Measurements from ENCODE around the gene TKTL1. TPM values are rescaled to one million over a fixed set of nuclear protein-coding genes. Genes with fewer than 3 reads are reported as not detected.
A peak's percentile ranks its signal among the peaks of the same experiment; 100 is the strongest.
"Not testable (repeated sequence)": the region's sequence is repeated elsewhere in the genome, so short reads cannot be mapped to it uniquely, and the experiment has no call there.

Gene TKTL1
- total and polyA plus RNA-seq, 3 donors from 2014 or later: 224 to 268 (median 233) TPM

DNA sequence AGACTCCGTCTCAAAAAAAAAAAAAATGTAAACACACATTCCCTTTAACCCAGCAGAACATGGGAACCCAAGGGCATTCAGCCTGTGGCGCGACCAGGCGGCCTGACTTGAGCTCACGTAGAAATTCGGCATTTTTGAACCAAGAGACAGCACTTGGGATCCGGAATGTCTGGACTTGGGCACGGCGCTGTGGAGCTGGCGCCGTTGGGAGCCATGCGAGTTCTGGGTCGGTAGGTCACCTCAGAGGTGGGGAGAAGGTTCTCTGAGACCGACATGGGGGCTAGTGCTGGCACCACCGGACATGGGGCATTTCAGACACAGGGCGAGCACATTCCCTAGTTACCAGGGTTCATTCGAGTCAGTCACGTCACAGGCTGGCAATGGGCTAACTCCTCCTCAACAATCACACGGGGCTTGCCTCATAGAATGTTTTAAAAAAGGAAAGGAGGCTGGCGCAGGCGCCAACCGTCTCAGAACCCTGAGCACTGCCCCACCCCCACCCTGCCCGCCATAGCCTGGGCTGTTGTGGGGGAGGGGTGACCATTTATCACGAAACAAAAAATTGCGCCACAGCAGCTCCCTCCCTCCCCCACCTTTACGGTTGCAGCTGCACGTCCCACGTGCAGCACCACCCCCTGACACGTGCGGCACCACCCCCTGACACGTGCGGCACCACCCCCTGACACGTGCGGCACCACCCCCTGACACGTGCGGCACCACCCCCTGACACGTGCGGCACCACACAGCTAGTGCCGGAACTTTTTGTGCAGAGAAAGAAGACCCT, 612 bp upstream of the TKTL1 start, which contains the start of gene TEX28:
Gene TEX28 (minus strand): TSS at position 334 of the 784 bp plus-strand sequence. CDS start 3,007 bp downstream, outside the sequence.
- H3K36me3 ChIP-seq (ENCODE audit: low read depth, missing control alignments): no peaks in the 10 kb centered on the region
- no peaks in the 10 kb centered on the region for H3K9me3 ChIP-seq
- DNase-seq: no peak
- WGBS, 2 donors: 53 to 77% methylated on average over 6 to 19 of the region's 39 CpGs
- intact Hi-C loops (cut with DNase I; ENCODE audit: low total_unique reads): no loop called here
- peak within 1 kb of the TSS in 1 of 2 donors; percentile 41 for H3K27ac ChIP-seq
- no peaks in the 10 kb centered on the region for H3K27me3 ChIP-seq
- H3K4me3 ChIP-seq: peak within 1 kb of the TSS in 1 of 2 donors; percentile 15
- TF ChIP-seq, protein P1, sequence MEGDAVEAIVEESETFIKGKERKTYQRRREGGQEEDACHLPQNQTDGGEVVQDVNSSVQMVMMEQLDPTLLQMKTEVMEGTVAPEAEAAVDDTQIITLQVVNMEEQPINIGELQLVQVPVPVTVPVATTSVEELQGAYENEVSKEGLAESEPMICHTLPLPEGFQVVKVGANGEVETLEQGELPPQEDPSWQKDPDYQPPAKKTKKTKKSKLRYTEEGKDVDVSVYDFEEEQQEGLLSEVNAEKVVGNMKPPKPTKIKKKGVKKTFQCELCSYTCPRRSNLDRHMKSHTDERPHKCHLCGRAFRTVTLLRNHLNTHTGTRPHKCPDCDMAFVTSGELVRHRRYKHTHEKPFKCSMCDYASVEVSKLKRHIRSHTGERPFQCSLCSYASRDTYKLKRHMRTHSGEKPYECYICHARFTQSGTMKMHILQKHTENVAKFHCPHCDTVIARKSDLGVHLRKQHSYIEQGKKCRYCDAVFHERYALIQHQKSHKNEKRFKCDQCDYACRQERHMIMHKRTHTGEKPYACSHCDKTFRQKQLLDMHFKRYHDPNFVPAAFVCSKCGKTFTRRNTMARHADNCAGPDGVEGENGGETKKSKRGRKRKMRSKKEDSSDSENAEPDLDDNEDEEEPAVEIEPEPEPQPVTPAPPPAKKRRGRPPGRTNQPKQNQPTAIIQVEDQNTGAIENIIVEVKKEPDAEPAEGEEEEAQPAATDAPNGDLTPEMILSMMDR (IDR thresholded peaks at IDR 0.05): no peak
- TF ChIP-seq POLR2A (IDR thresholded peaks at IDR 0.05): no peak
- no peaks in the 10 kb centered on the region for H3K4me1 ChIP-seq

DNA sequence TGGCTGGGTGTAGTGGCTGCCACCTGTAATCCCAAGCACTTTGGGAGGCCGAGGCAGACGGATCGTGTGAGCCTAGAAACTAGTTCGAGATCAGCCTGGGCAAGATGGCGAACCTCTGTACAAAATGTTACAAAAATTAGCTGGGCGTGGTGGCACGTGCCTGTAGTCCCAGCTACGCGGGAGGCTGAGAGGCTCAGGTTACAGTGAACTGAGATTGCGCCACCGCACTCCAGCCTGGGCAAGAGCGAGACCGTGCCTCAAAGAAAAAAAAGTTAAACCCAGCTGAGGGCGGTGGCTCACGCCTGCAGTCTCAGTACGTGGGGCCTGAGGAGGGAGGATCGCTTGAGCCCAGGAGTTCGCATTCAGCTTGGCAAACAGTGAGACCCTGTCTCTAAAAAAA, 1.1 kb downstream of the TKTL1 start:
- Histone ChIP-seq H3K4me3 (no peak overlapping the region), H3K9me3 (no peaks in the 10 kb centered on the region), H3K27me3 (no peaks in the 10 kb centered on the region), H3K27ac (no peak overlapping the region), H3K36me3 (ENCODE audit: low read depth, missing control alignments) (no peaks in the 10 kb centered on the region), H3K4me1 (no peaks in the 10 kb centered on the region)
- TF ChIP-seq POLR2A (IDR thresholded peaks at IDR 0.05): no peak
- no peak for DNase-seq
- 42 to 78% methylated on average over 9 to 18 of the region's 18 CpGs for WGBS, 2 donors
- intact Hi-C loops (cut with DNase I; ENCODE audit: low total_unique reads): no loop called here

DNA sequence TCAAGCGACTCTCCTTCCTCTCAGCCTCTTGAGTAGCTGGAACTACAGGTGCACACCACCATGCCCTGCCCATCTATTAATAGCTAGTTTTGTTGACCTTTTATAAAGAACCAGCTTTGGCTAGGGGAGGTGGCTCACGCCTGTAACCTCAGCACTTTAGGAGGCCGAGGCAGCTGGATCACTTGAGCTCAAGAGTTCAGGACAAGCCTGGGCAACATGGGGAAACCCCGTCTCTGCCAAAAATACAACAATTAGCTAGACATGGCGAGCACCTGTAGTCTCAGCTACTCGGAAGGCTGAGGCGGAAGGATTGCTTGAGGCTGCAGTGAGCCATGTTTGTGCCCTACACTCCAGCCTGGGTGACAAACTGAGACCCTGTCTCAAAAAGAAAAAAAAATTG, 2.7 kb downstream of the TKTL1 start:
- Histone ChIP-seq H3K36me3 (ENCODE audit: low read depth, missing control alignments) (no peaks in the 10 kb centered on the region), H3K4me1 (no peaks in the 10 kb centered on the region), H3K27me3 (no peaks in the 10 kb centered on the region), H3K9me3 (no peaks in the 10 kb centered on the region), H3K4me3 (no peak overlapping the region), H3K27ac (no peak overlapping the region)
- intact Hi-C loops (cut with DNase I; ENCODE audit: low total_unique reads): no loop called here
- WGBS, 2 donors: 56 to 76% methylated on average over 4 to 7 of the region's 7 CpGs
- no peak for TF ChIP-seq POLR2A (IDR thresholded peaks at IDR 0.05)
- TF ChIP-seq, protein P1 (IDR thresholded peaks at IDR 0.05): no peak
- no peak for DNase-seq

DNA sequence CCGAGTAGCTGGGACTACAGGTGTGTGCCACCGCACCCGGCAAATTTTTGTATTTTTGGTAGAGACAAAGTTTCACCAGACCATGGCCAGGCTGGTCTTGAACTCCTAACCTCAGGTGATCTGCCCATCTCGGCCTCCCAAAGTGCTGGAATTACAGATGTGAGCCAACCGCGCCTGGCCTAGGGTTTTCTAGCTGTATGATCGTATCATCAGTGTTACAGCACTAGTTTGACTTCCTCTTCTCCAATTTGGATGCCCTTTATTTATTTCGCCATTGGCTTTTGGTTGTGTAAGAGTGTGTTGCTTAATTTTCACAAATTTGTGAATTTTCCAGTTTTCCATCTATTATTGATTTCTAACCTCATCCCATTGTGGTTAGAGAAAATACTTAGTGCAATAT, 5.2 kb downstream of the TKTL1 start:
- Histone ChIP-seq H3K4me1 (no peaks in the 10 kb centered on the region), H3K27me3 (no peaks in the 10 kb centered on the region), H3K9me3 (no peaks in the 10 kb centered on the region), H3K27ac (no peak overlapping the region), H3K36me3 (ENCODE audit: low read depth, missing control alignments) (no peaks in the 10 kb centered on the region), H3K4me3 (no peak overlapping the region)
- no peak for DNase-seq
- 57 to 77% methylated on average over 6 to 8 of the region's 8 CpGs for WGBS, 2 donors
- intact Hi-C loops (cut with DNase I; ENCODE audit: low total_unique reads): no loop called here
- TF ChIP-seq, protein P1 (IDR thresholded peaks at IDR 0.05): no peak
- TF ChIP-seq POLR2A (IDR thresholded peaks at IDR 0.05): no peak

DNA sequence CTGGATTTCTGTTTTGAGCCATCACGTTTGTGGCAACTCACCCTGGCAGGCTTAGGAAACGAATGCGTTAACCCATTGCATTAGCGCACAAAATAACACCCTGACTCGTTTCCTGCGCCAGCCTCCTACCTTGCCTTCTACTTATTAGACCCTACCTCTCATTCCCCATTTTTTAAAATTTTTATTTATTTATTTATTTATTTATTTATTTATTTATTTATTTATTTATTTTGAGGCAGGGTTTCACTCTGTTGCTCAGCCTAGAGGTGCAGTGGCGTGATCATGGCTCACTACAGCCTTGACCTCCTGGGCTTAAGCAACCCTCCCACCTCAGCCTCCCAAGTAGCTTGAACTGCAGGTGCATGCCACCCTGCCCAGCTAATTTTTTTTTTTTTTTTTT, 7.4 kb downstream of the TKTL1 start:
- not testable (repeated sequence) for H3K27ac ChIP-seq

DNA sequence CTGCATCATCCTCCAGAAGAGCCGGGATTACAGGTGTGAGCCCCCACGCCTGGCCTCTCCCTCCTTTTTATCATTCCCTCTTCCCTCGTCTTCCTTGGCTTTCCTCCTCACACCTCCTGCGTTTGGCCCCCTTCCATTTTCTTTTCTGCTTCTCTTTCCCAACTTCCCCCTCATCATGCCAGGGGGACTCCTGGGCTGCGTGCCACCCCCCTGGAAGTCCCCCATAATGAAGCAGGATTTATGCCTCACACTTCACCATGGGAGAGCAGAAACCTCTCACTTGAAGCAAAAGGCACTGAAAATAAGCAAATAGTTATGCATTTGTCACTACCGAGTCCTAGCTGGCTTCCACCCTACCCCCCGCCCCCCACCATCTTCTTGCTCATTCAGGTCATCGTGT, 7.9 kb downstream of the TKTL1 start:
- intact Hi-C loops (cut with DNase I; ENCODE audit: low total_unique reads): no loop called here
- WGBS, 2 donors: 73 to 76% methylated on average over 7 to 8 of the region's 8 CpGs

More for the DNA sequence above, 7.4 kb downstream of the TKTL1 start:
- intact Hi-C loops (cut with DNase I; ENCODE audit: low total_unique reads); DNase-seq; H3K9me3 ChIP-seq; H3K4me3 ChIP-seq; H3K27me3 ChIP-seq; H3K4me1 ChIP-seq; H3K36me3 ChIP-seq (ENCODE audit: low read depth, missing control alignments): not testable (repeated sequence)
- 85 to 90% methylated on average over 7 of the region's 7 CpGs for WGBS, 2 donors

More for the DNA sequence above, 7.9 kb downstream of the TKTL1 start:
- Histone ChIP-seq H3K27me3 (no peaks in the 10 kb centered on the region), H3K4me1 (no peaks in the 10 kb centered on the region), H3K27ac (no peak overlapping the region), H3K9me3 (no peaks in the 10 kb centered on the region), H3K36me3 (ENCODE audit: low read depth, missing control alignments) (no peaks in the 10 kb centered on the region), H3K4me3 (no peak overlapping the region)
- DNase-seq: no peak
- no peak for TF ChIP-seq POLR2A (IDR thresholded peaks at IDR 0.05)
- TF ChIP-seq, protein P1 (IDR thresholded peaks at IDR 0.05): no peak

Measured in testis (tissue), 3 donors.